SK-N-SH (cell line): ENCODE data around the gene PFKL.

Experiments
- FOXM1 ChIP-seq: IDR thresholded peaks from 2 replicates; pipeline ENCODE4 v1.4.0; 2012; ENCODE audit warnings: low read depth, mild to moderate bottlenecking
- GATA2 ChIP-seq: sonication (generic); formaldehyde crosslinking; IDR thresholded peaks from 2 replicates; pipeline ENCODE4 v1.5.0; 2020; ENCODE audit warnings: mild to moderate bottlenecking, missing genetic modification reagents
- MXI1 ChIP-seq: IDR thresholded peaks from 2 replicates; pipeline ENCODE4 v1.6.1; 2012; ENCODE audit warnings: mild to moderate bottlenecking, low read depth, low read length, improper control_type of control experiment
- POLR2AphosphoS5 ChIP-seq: IDR thresholded peaks from 2 replicates; pipeline ENCODE4 v1.6.1; 2012; ENCODE audit warnings: low read depth, low read length
- RAD21 ChIP-seq: IDR thresholded peaks from 2 replicates; pipeline ENCODE4 v1.6.1; 2012; ENCODE audit warnings: mild to moderate bottlenecking, low read length
- RCOR1 ChIP-seq: fragments of 150-350 bp; IDR thresholded peaks from 2 replicates; pipeline ENCODE4 v1.6.1; 2017; ENCODE audit warnings: antibody characterized with exemption, low read length
- RFX5 ChIP-seq: IDR thresholded peaks from 2 replicates; pipeline ENCODE4 v1.6.1; 2012; ENCODE audit warnings: mild to moderate bottlenecking, improper control_type of control experiment, low read length
- RXRA ChIP-seq: IDR thresholded peaks from 2 replicates; pipeline ENCODE4 v1.4.0; 2012; ENCODE audit warnings: low read depth, mild to moderate bottlenecking, borderline replicate concordance
- TAF1 ChIP-seq: IDR thresholded peaks from 2 replicates; pipeline ENCODE4 v1.6.1; 2012; ENCODE audit warnings: low read depth, mild to moderate bottlenecking, low read length, moderate library complexity, borderline replicate concordance
- YY1 ChIP-seq: IDR thresholded peaks from 2 replicates; pipeline ENCODE4 v1.4.0; 2012; ENCODE audit warnings: low read depth, mild to moderate bottlenecking
- TF ChIP-seq, protein P1 (sequence below): fragments of 200-600 bp; sonication (generic); IDR thresholded peaks from 2 replicates; pipeline ENCODE4 v1.6.1; 2017; ENCODE audit warnings: antibody characterized with exemption, mild to moderate bottlenecking, moderate library complexity
- TF ChIP-seq, protein P2 (sequence below): IDR thresholded peaks from 2 replicates; pipeline ENCODE4 v1.4.0; 2012; ENCODE audit warnings: low read depth
- TF ChIP-seq, protein P3 (sequence below): IDR thresholded peaks from 2 replicates; pipeline ENCODE4 v1.6.1; 2012; ENCODE audit warnings: mild to moderate bottlenecking, low read depth, low read length, moderate library complexity
- TF ChIP-seq, protein P4 (sequence below): IDR thresholded peaks from 2 replicates; pipeline ENCODE4; 2012

DNA sequence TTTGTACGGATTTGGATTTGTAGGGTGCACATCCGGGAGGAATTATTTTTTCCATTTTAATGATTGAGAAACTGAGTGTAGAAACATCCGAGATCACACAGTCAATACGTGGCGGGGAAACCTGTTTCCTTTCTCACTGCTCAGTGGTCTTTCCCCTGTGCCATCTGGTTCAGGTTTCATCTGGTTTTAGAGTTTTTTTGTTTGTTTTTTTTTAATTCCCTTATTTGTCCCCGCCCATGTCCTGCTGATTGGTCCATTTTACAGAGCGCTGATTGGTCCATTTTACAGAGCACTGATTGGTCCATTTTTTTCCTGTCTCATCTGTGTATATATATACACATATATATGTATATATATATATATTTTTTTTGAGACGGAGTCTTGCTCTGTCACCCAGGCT, 59.5 kb downstream of the PFKL start:
- TF ChIP-seq RAD21 (no peak), GATA2 (CRISPR knock-in tag) (no peak), RXRA (no peak), RCOR1 (no peak), POLR2AphosphoS5 (no peak), MXI1 (no peak), FOXM1 (no peak), RFX5 (no peak), YY1 (no peak), TAF1 (no peak)
- TF ChIP-seq, protein P1, sequence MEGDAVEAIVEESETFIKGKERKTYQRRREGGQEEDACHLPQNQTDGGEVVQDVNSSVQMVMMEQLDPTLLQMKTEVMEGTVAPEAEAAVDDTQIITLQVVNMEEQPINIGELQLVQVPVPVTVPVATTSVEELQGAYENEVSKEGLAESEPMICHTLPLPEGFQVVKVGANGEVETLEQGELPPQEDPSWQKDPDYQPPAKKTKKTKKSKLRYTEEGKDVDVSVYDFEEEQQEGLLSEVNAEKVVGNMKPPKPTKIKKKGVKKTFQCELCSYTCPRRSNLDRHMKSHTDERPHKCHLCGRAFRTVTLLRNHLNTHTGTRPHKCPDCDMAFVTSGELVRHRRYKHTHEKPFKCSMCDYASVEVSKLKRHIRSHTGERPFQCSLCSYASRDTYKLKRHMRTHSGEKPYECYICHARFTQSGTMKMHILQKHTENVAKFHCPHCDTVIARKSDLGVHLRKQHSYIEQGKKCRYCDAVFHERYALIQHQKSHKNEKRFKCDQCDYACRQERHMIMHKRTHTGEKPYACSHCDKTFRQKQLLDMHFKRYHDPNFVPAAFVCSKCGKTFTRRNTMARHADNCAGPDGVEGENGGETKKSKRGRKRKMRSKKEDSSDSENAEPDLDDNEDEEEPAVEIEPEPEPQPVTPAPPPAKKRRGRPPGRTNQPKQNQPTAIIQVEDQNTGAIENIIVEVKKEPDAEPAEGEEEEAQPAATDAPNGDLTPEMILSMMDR = no peak
- TF ChIP-seq, protein P2, sequence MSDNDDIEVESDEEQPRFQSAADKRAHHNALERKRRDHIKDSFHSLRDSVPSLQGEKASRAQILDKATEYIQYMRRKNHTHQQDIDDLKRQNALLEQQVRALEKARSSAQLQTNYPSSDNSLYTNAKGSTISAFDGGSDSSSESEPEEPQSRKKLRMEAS = no peak
- TF ChIP-seq, protein P3, sequence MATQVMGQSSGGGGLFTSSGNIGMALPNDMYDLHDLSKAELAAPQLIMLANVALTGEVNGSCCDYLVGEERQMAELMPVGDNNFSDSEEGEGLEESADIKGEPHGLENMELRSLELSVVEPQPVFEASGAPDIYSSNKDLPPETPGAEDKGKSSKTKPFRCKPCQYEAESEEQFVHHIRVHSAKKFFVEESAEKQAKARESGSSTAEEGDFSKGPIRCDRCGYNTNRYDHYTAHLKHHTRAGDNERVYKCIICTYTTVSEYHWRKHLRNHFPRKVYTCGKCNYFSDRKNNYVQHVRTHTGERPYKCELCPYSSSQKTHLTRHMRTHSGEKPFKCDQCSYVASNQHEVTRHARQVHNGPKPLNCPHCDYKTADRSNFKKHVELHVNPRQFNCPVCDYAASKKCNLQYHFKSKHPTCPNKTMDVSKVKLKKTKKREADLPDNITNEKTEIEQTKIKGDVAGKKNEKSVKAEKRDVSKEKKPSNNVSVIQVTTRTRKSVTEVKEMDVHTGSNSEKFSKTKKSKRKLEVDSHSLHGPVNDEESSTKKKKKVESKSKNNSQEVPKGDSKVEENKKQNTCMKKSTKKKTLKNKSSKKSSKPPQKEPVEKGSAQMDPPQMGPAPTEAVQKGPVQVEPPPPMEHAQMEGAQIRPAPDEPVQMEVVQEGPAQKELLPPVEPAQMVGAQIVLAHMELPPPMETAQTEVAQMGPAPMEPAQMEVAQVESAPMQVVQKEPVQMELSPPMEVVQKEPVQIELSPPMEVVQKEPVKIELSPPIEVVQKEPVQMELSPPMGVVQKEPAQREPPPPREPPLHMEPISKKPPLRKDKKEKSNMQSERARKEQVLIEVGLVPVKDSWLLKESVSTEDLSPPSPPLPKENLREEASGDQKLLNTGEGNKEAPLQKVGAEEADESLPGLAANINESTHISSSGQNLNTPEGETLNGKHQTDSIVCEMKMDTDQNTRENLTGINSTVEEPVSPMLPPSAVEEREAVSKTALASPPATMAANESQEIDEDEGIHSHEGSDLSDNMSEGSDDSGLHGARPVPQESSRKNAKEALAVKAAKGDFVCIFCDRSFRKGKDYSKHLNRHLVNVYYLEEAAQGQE = no peak
- TF ChIP-seq, protein P4, sequence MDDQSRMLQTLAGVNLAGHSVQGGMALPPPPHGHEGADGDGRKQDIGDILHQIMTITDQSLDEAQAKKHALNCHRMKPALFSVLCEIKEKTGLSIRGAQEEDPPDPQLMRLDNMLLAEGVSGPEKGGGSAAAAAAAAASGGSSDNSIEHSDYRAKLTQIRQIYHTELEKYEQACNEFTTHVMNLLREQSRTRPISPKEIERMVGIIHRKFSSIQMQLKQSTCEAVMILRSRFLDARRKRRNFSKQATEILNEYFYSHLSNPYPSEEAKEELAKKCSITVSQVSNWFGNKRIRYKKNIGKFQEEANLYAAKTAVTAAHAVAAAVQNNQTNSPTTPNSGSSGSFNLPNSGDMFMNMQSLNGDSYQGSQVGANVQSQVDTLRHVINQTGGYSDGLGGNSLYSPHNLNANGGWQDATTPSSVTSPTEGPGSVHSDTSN = no peak
